NT2/D1 (cell line): ENCODE measurements around the gene TMEM156.

Experiments used
- SUZ12 ChIP-seq: IDR thresholded peaks from 2 replicates; pipeline ENCODE4 v1.6.1; 2011; ENCODE audit not compliant: insufficient read length, insufficient read depth; ENCODE audit errors: extremely low read depth
- YY1 ChIP-seq: IDR thresholded peaks from 2 replicates; pipeline ENCODE4 v1.6.1; 2011; ENCODE audit not compliant: insufficient read length, insufficient read depth

GRCh38 chr4:38926896-38927295 lies 105.3 kb downstream of the TMEM156 start:
- no peak for TF ChIP-seq SUZ12
- no peak for TF ChIP-seq YY1
